ENCODE results near the gene PAK1. TPM values are rescaled to one million over a fixed set of nuclear protein-coding genes. Genes with fewer than 3 reads are reported as not detected.
"Not testable (repeated sequence)": the region's sequence is repeated elsewhere in the genome, so short reads cannot be mapped to it uniquely, and the experiment has no call there.

The PAK1 gene
- total RNA-seq, 2 experiments from 2014 or later: 56.0 to 59.0 TPM

GRCh38 chr11:77505956-77506355, 32.1 kb upstream of the PAK1 start:
- no peak for DNase-seq
- ChIA-PET CTCF (no interaction called here), POLR2A (no interaction called here)
- no peaks in the 10 kb centered on the region for H3K9me3 Mint-ChIP-seq
- no peak overlapping the region for H3K27ac Mint-ChIP-seq
- no peaks in the 10 kb centered on the region for H3K4me1 Mint-ChIP-seq
- peaks cover 9% of the 10 kb centered on the region for H3K27me3 Mint-ChIP-seq
- no peaks in the 10 kb centered on the region for H3K36me3 Mint-ChIP-seq (ENCODE audit: low read depth)
- no peak overlapping the region for H3K4me3 Mint-ChIP-seq

GRCh38 chr11:77503006-77503405, 29.1 kb upstream of the PAK1 start:
- DNase-seq: no peak
- no peaks in the 10 kb centered on the region for H3K36me3 Mint-ChIP-seq (ENCODE audit: low read depth)
- no peak overlapping the region for H3K4me3 Mint-ChIP-seq
- ChIA-PET CTCF (no interaction called here), POLR2A (no interaction called here)
- no peaks in the 10 kb centered on the region for H3K4me1 Mint-ChIP-seq
- H3K9me3 Mint-ChIP-seq: no peaks in the 10 kb centered on the region
- H3K27ac Mint-ChIP-seq: no peak overlapping the region
- peaks cover 13% of the 10 kb centered on the region for H3K27me3 Mint-ChIP-seq

- ChIA-PET CTCF (no interaction called here), POLR2A (no interaction called here)
- H3K27ac Mint-ChIP-seq: no peak overlapping the region
- H3K9me3 Mint-ChIP-seq: no peaks in the 10 kb centered on the region
- peaks cover 15% of the 10 kb centered on the region for H3K27me3 Mint-ChIP-seq
- no peaks in the 10 kb centered on the region for H3K36me3 Mint-ChIP-seq (ENCODE audit: low read depth)
- no peak for DNase-seq
- no peak overlapping the region for H3K4me3 Mint-ChIP-seq
- no peaks in the 10 kb centered on the region for H3K4me1 Mint-ChIP-seq
Measured at GRCh38 chr11:77502346-77502905, 28.5 kb upstream of the PAK1 start.

GRCh38 chr11:77501758-77502157, 27.9 kb upstream of the PAK1 start:
- POLR2A ChIA-PET: no interaction called here
- no peak overlapping the region for H3K27ac Mint-ChIP-seq
- no peak for DNase-seq
- H3K36me3 Mint-ChIP-seq (ENCODE audit: low read depth): no peaks in the 10 kb centered on the region
- no peak overlapping the region for H3K4me3 Mint-ChIP-seq
- H3K27me3 Mint-ChIP-seq: peaks cover 15% of the 10 kb centered on the region
- CTCF ChIA-PET: no interaction called here
- no peaks in the 10 kb centered on the region for H3K9me3 Mint-ChIP-seq
- H3K4me1 Mint-ChIP-seq: no peaks in the 10 kb centered on the region

GRCh38 chr11:77497368-77497767, 23.5 kb upstream of the PAK1 start:
- ChIA-PET POLR2A (no interaction called here), CTCF (no interaction called here)
- Mint-ChIP-seq H3K9me3 (no peaks in the 10 kb centered on the region), H3K36me3 (ENCODE audit: low read depth) (no peaks in the 10 kb centered on the region), H3K27ac (no peak overlapping the region), H3K4me3 (no peak overlapping the region), H3K27me3 (peaks cover 14% of the 10 kb centered on the region), H3K4me1 (no peaks in the 10 kb centered on the region)
- DNase-seq: no peak

GRCh38 chr11:77495526-77495925, 21.6 kb upstream of the PAK1 start:
- ChIA-PET CTCF (no interaction called here), POLR2A (no interaction called here)
- H3K27ac Mint-ChIP-seq: no peak overlapping the region
- no peak for DNase-seq
- H3K27me3 Mint-ChIP-seq: peaks cover 13% of the 10 kb centered on the region
- no peak overlapping the region for H3K4me3 Mint-ChIP-seq
- no peaks in the 10 kb centered on the region for H3K4me1 Mint-ChIP-seq
- no peaks in the 10 kb centered on the region for H3K9me3 Mint-ChIP-seq
- no peaks in the 10 kb centered on the region for H3K36me3 Mint-ChIP-seq (ENCODE audit: low read depth)

GRCh38 chr11:77490035-77490434, 16.1 kb upstream of the PAK1 start:
- H3K27ac Mint-ChIP-seq; DNase-seq; CTCF ChIA-PET; H3K9me3 Mint-ChIP-seq; H3K4me1 Mint-ChIP-seq; H3K27me3 Mint-ChIP-seq; H3K36me3 Mint-ChIP-seq (ENCODE audit: low read depth); H3K4me3 Mint-ChIP-seq; POLR2A ChIA-PET: not testable (repeated sequence)

GRCh38 chr11:77487790-77488189, 13.9 kb upstream of the PAK1 start:
- Mint-ChIP-seq H3K27ac (no peak overlapping the region), H3K4me1 (no peaks in the 10 kb centered on the region), H3K36me3 (ENCODE audit: low read depth) (no peaks in the 10 kb centered on the region), H3K9me3 (no peaks in the 10 kb centered on the region), H3K27me3 (peaks cover 9% of the 10 kb centered on the region), H3K4me3 (no peak overlapping the region)
- CTCF ChIA-PET: no interaction called here
- DNase-seq: no peak
- POLR2A ChIA-PET: no interaction called here

GRCh38 chr11:77479746-77480352, 6.0 kb upstream of the PAK1 start:
- CTCF ChIA-PET: interaction anchor here (0.6 to 0.9 kb wide), 2 partner anchors 10 to 137 kb away, joined by 3 read pairs; no protein-coding TSS in a partner anchor

GRCh38 chr11:77475206-77475605, 1.3 kb upstream of the PAK1 start:
- CTCF ChIA-PET: interaction anchor here (0.7 kb wide), 1 partner anchor 138 kb away, joined by 3 read pairs; no protein-coding TSS in a partner anchor
- H3K4me1 Mint-ChIP-seq: peaks cover 28% of the 10 kb centered on the region
- POLR2A ChIA-PET: interaction anchor here (0.6 kb wide), 1 partner anchor 108 kb away, joined by 3 read pairs; no protein-coding TSS in a partner anchor

More at GRCh38 chr11:77479746-77480352, 6.0 kb upstream of the PAK1 start:
- Mint-ChIP-seq H3K9me3 (no peaks in the 10 kb centered on the region), H3K4me3 (no peak overlapping the region), H3K27ac (no peak overlapping the region), H3K27me3 (peaks cover 10% of the 10 kb centered on the region), H3K4me1 (peaks cover 3% of the 10 kb centered on the region), H3K36me3 (ENCODE audit: low read depth) (no peaks in the 10 kb centered on the region)
- DNase-seq: no peak
- POLR2A ChIA-PET: no interaction called here

GRCh38 chr11:77474684-77475060, 778 bp upstream of the PAK1 start:
- H3K4me1 Mint-ChIP-seq: peaks cover 29% of the 10 kb centered on the region

More at GRCh38 chr11:77475206-77475605, 1.3 kb upstream of the PAK1 start:
- Mint-ChIP-seq H3K9me3 (no peaks in the 10 kb centered on the region), H3K4me3 (peak overlapping the region; percentile 30), H3K27ac (peak overlapping the region; percentile 47), H3K36me3 (ENCODE audit: low read depth) (no peaks in the 10 kb centered on the region), H3K27me3 (peaks cover 23% of the 10 kb centered on the region)
- DNase-seq: no peak

GRCh38 chr11:77472991-77473800, 698 bp downstream of the PAK1 start:
- peak; percentile 62 for DNase-seq
- H3K27me3 Mint-ChIP-seq: peaks cover 34% of the 10 kb centered on the region
- ChIA-PET POLR2A (no interaction called here), CTCF (interaction anchor here (0.9 kb wide), 1 partner anchor 11 kb away, joined by 4 read pairs; no protein-coding TSS in a partner anchor)
- no peaks in the 10 kb centered on the region for H3K36me3 Mint-ChIP-seq (ENCODE audit: low read depth)
- peak overlapping the region; percentile 77 for H3K4me3 Mint-ChIP-seq
- H3K4me1 Mint-ChIP-seq: peaks cover 29% of the 10 kb centered on the region
- H3K9me3 Mint-ChIP-seq: no peaks in the 10 kb centered on the region
- H3K27ac Mint-ChIP-seq: no peak overlapping the region

More at GRCh38 chr11:77474684-77475060, 778 bp upstream of the PAK1 start:
- no peak for DNase-seq
- peak overlapping the region; percentile 87 for H3K27ac Mint-ChIP-seq
- H3K4me3 Mint-ChIP-seq: peak overlapping the region; percentile 80
- ChIA-PET CTCF (no interaction called here), POLR2A (interaction anchor here (0.6 kb wide), 1 partner anchor 107 kb away, joined by 3 read pairs; no protein-coding TSS in a partner anchor)
- peaks cover 23% of the 10 kb centered on the region for H3K27me3 Mint-ChIP-seq
- no peaks in the 10 kb centered on the region for H3K36me3 Mint-ChIP-seq (ENCODE audit: low read depth)
- no peaks in the 10 kb centered on the region for H3K9me3 Mint-ChIP-seq

- Mint-ChIP-seq H3K27me3 (peaks cover 45% of the 10 kb centered on the region), H3K9me3 (no peaks in the 10 kb centered on the region), H3K4me1 (peaks cover 29% of the 10 kb centered on the region), H3K27ac (no peak overlapping the region), H3K36me3 (ENCODE audit: low read depth) (no peaks in the 10 kb centered on the region), H3K4me3 (peak overlapping the region; percentile 77)
- ChIA-PET POLR2A (interaction anchor here (0.5 kb wide), 1 partner anchor 128 kb away, joined by 4 read pairs; no protein-coding TSS in a partner anchor), CTCF (interaction anchor here (1.2 to 1.5 kb wide), 4 partner anchors 10 to 148 kb away, joined by 3 to 5 read pairs (median 4); no protein-coding TSS in a partner anchor)
- peak; percentile 33 for DNase-seq
Measured at GRCh38 chr11:77471558-77472193, 2.2 kb downstream of the PAK1 start.

Measured in activated CD4-positive, alpha-beta T cell treated with anti-CD3 and anti-CD28 coated beads, Interleukin-2, amount 10 ng/mL, durations not matched to agents 7 days and 5 days (primary cell).